Neural progenitor cell (in vitro differentiated cells): ENCODE measurements around the gene ANXA8.

Source experiments
- EZH2phosphoT487 ChIP-seq: fragments of 200-600 bp; sonication (generic); IDR thresholded peaks from 2 replicates; pipeline ENCODE4 v1.6.1; 2017; ENCODE audit warnings: antibody characterized with exemption
- TF ChIP-seq, protein P1 (sequence below): fragments of 200-600 bp; sonication (generic); IDR thresholded peaks from 2 replicates; pipeline ENCODE4 v1.5.1; 2017; ENCODE audit warnings: antibody characterized with exemption, mild to moderate bottlenecking

DNA sequence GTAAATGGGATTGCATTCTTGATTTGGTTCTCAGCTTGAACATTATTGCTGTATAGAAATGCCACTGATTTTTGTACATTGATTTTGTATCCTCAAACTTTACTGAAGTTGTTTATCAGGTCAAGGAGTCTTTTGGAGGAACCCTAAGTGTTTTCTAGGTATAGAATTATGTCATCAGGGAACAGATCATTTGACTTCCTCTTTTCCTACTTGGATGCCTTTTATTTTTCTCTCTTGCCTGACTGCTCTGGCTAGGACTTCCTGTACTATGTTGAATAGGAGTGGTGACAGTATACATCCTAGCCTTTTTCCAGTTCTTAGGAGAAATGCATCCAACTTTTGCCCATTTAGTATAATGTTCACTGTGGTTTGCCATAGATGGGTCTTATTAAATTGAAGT lies 48.8 kb downstream of the ANXA8 start:
- TF ChIP-seq, protein P1, sequence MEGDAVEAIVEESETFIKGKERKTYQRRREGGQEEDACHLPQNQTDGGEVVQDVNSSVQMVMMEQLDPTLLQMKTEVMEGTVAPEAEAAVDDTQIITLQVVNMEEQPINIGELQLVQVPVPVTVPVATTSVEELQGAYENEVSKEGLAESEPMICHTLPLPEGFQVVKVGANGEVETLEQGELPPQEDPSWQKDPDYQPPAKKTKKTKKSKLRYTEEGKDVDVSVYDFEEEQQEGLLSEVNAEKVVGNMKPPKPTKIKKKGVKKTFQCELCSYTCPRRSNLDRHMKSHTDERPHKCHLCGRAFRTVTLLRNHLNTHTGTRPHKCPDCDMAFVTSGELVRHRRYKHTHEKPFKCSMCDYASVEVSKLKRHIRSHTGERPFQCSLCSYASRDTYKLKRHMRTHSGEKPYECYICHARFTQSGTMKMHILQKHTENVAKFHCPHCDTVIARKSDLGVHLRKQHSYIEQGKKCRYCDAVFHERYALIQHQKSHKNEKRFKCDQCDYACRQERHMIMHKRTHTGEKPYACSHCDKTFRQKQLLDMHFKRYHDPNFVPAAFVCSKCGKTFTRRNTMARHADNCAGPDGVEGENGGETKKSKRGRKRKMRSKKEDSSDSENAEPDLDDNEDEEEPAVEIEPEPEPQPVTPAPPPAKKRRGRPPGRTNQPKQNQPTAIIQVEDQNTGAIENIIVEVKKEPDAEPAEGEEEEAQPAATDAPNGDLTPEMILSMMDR = no peak
- no peak for TF ChIP-seq EZH2phosphoT487
